NCI-H2196 treated with DMSO at 0.1 percent for 48 hours (cell line): ENCODE measurements around the gene DNAJB6.

ENCODE experiments used
- DNase-seq: peaks from one replicate; lab custom pipeline; 2025; ENCODE audit not compliant: unreplicated experiment; lab: John Stamatoyannopoulos, UW

DNAJB6 gene

DNA sequence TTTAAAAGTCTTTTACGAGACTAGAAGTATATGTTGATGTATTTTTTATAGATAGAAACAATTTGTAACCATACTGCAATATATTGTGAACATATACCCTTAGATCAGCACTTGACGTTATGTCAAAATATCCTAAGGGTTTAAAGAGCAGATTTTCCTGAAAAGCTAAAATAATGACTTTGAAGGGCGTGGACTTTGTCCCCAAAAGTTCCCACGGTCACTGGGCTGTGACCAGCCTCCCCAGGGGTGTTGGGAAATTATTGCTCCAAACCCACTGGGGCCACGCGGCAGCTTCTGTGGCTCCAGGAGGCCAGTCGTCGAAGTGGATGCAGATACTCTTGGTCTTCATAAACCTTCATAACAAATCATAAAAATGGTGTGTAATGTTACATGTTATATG, 29.9 kb downstream of the DNAJB6 start:
- DNase-seq, result no peak

DNA sequence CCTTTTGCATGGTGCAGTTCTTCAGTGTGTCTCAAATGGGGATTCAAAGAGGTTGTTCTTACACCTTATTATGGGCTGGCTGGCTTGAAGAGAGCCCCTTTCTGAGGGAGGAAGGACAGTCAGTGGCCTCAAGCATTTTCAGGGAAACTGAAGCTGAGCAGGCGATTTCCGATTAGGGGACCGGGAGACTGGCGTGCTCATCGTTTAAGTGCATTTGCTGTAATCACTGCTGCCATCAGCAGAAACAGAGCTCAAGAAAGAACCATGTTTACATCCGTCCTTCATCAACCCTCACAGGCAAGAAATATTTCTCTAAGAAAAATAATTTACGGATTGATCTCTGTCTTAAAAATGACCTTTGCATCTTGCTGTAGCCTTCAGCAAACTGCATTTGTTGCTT, 32.2 kb downstream of the DNAJB6 start:
- no peak for DNase-seq

DNA sequence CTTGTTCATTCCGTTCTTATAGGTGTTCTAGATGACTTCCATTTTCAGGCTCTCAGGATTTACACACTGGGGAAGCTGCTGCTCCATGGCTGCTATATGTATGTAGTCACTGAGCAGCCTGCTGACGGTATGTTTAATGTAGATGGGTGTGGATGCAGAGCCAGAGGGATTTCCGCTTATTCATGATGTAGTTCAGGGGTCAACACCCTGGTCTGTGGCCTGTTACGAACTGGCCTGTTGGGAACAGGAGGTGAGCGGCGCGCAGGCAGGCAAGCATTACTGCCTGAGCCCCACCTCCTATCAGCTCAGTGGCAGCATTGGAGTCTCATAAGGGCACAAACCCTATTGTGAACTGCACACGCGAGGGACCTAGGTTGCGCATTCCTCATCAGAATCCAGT, 33.9 kb downstream of the DNAJB6 start:
- DNase-seq, result no peak

DNA sequence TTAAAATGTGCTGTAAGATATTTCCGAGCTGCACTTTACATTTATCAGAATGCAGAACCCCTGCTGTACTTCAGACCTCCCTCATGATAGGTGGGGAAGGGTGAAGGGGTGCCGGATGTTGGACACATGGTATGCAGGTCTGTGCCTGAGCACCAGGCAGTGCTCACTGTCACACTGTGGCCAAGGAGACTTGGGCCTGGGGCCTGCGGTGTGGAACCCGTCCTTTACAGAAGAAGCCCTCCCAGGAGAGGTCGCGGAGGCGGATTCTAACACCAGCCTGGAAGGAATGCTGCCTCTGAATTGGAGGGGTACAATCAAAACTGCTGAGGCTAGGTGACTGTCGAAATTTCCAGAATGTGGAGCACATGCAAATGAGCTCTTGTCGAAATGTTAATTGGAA, 34.5 kb downstream of the DNAJB6 start:
- DNase-seq, result no peak

DNA sequence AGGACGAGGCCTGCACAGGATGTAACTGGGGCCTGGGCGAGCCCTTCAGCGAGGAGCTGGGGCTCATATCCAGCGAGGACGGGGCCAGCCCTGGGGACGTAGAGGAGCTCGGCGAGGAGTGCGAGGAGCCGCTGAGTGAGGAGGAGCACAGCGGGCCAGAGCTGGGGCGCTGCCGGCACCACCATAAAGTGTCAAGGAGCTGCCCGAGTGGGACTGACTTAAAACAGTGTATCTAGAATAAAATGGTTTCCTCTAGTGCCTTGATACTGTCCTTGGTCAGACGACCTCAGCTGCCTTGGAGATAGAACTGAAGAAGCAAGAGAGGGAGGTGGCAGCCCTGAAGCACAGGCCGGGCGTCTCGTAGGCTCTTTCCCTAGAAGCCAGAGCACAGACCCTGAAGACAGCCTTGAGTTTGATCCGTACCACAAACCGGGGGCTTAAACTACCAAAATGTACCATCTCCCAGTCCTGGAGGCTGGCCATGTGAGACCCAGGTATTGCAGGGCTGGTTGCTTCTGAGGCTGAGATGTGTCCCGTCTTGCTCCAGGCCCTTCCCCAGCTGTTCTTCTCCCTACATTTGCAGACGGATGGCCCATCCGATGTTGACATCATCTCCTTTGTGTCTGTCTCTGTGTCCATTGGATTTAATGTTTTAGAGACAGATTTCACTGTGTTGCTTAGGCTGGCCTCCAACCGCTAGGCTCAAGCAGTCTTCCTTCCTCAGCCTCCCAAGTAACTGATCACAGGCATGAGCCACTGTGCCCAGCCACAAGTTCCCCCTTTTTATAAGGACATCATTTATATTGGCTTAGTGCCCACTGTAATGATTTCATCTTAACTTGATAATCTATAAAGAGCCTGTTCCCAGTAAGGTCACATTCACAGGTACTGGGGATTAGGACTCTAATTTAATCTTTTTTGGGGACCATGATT, 35.8 kb downstream of the DNAJB6 start:
- DNase-seq, result no peak

DNA sequence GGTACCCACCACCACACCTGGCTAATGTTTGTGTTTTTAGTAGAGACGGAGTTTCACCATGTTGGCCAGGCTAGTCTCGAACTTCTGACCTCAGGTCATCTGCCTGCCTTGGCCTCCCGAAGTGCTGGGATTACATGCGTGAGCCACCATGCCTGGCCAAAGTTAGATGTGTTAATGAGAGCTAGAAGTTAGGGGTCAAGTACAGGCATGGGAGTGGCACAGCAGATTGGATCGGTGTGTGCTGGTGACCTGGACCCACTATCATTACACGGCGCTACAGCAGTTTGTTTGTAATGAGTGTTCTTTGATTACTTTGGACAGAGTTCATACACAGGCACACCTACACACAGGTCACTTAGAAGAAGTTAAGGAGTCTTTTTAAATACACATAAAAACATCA, 36.7 kb downstream of the DNAJB6 start:
- DNase-seq, result no peak

DNA sequence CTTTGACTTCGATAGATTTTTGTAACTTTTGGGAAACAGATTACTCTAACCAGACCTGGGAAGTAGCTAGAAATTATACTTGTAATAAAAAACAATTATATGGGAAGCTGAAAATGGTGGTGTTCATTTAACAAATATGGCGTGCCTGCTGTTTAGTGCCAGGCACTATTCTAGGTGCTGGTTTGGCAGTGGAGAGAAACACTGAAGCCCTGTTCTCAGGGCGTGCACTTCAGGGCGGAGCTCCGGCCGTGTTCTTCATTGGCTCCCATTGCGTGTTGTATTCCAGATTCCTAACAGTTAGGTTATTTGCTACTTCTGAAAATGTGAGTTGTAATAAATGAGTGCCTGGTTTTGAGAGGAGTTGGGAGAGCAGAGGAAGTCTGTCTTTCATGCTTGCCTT, 38.6 kb downstream of the DNAJB6 start:
- DNase-seq, result no peak

DNA sequence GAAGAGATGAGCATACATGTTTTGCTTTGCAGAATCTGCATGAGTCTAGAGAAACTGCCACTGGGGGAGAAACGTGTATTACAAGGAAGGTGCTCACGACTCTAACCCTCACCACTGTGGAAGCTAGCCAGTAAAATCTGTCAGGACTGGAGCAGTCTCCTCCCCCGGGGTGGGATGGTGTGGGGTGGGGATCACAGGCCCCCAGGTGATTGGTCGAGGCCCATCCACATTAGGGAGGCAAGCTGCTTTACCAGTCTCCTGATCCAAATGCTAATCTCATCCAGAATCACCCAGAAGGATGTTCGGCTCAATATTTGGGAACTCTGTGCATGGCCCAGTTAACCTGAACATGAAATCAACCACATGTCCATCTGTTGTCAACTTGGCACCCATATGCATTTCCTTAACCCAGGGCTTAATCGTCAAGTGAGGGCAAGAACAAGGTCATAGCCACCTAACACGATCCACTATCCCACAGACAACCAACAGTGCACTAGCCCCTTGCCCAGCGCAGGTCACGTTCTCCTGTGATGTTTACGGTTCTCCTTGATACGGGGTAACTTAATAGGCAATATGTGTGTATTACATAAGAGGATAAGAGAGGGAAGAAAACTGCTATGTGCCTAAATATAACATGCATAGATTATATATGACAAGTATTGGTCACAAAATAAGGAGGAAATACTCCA, 40.8 kb downstream of the DNAJB6 start:
- DNase-seq, result no peak

DNA sequence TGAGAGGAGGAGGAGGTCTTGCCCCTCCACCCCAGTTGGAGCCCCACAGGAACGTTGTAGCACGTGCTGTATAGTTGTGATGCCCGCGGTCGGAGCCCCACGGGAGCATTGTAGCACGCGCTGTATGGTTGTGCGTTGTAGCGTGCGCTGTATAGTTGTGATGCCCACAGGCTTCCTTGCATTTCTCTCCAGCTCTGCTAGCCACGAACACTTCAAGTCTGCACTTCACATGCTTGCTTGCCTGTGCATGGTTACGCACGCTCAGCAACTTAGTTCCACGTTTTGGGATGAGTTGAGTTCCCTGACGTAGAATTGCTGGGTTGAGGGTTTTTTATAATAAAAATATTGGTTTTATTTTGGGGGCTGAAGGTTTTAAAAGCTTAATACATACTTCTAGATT, 41.6 kb downstream of the DNAJB6 start:
- DNase-seq, result no peak

DNA sequence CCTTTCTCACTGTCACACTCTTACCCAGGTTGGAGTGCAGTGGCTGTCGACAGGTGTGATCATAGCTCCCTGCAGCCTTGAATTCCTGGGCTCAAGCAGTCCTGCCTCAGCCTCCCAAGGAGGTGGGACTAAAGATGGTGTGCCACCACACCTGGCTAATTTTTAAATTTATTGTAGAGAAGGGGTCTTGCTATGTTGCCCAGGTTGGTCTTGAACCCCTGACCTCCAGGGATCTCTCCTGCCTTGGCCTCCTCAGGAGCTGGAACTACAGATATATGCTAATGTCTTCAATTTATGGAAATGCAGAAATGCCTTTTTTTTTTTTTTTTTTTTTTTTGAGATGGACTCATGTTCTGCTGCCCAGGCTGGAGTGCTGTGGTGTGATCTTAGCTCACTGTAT, 42.7 kb downstream of the DNAJB6 start:
- no peak for DNase-seq

DNA sequence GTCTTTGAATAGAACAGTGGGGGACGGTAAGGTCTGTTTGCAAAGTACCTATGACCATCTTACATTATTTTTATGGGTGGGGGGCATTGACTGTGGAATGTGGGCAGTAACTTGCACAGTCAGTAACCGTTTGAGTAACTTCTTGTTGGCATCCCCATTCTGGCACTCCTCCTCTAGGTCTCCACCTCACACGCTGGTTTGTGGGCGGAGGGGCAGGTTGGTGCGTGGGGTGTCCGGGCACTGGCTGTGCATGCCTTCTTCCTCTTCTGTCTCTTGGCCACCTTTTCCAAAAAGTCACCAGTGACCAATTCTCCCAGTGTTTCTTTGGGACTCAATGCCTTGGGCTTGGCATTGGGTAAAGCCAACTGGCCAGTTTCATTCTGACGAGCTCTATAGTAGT, 43.6 kb downstream of the DNAJB6 start:
- no peak for DNase-seq

DNA sequence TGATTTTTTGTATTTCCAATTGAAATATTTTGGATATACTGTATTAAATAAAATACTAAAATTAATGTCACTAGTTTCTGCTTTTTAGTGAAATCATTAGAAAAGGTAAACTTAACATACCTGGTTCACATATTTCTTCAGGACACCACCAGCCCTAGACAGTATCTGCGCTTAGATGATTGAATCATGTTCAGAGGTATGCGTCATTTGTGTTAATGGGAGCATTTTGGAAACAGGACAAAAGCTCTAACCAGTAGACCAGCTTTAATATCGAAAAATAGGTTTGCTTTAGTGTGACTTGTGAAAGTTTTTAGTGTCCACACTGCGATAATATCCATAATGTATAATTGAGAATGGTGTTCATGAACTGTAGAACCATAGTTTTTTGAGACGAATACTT, 47.1 kb downstream of the DNAJB6 start:
- no peak for DNase-seq

DNA sequence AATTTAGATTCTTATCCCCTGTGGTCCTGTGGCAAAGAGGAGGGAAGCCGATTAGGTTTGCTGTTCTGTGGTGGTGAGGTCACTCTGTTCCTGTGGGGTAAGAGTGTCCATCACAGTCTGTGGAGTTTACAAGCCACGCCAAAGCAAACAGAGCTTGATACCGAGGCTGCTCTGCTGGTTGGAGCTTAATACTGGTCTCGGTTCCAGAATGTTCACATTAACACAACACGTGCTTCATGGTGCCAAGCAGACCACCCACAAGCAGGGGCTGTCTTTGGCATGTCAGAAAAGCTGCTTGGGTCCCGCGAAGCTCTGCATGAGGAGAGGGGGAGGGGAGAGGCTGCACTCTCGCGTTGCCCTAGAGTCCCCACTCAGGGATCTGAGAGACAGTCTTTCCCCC, 47.5 kb downstream of the DNAJB6 start:
- DNase-seq, result no peak

DNA sequence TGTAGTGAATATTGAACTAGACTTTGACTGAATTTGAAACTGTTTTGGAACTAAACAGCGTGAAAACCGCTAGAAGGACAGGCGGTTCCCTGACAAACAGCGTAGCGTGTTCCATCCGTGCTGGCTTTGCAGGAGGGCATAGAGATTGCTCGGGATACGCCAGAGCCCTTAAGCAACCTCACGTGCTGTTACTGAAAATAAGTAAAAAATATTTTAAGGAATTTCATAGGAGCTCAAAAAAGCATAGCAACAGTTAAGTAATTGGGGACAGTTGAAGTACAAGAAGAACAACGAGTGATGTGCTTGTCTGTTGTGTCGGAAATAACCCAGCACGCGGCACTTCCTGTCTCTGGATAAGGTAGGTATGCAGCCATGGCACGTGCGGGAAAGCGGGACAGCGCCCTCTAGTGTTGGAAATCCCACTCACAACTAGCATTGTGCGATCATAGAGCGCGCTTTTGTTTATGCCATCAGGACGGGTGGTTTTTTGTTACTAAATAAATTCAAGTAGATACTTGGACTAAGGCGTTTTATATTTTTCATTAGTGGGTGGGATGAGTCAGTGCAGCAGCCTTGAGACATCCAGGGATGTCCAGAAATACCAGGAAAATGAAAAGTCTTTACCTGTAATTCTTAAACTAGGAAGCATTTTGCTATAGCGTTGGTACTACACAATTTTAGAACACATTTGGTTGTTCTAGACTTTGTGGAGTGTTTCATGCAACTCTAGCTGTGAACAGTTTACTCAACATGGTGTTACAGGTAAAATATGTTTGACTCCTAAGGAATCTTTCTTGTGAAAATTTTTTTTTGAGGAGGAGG, 50.4 kb downstream of the DNAJB6 start:
- peak; percentile 26 for DNase-seq

DNA sequence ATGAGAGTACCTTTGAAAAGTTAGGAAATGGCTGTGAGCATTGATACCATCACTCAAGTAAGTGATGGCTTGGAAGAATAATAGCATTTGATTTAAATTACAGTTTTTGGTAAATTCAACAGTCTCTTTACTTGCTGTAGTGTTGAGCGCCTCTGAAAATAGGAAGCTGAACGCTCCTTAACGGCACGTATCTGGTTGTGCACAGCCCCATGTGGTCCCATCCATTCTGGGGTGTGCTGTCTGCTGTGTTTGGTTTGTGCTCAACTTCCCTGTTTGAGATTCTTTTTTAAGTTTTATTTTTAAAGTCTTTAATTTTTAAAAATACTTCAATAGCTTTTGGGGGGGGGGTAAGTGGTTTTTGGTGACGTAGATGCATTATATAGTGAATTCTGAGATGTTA, 51.5 kb downstream of the DNAJB6 start:
- no peak for DNase-seq

DNA sequence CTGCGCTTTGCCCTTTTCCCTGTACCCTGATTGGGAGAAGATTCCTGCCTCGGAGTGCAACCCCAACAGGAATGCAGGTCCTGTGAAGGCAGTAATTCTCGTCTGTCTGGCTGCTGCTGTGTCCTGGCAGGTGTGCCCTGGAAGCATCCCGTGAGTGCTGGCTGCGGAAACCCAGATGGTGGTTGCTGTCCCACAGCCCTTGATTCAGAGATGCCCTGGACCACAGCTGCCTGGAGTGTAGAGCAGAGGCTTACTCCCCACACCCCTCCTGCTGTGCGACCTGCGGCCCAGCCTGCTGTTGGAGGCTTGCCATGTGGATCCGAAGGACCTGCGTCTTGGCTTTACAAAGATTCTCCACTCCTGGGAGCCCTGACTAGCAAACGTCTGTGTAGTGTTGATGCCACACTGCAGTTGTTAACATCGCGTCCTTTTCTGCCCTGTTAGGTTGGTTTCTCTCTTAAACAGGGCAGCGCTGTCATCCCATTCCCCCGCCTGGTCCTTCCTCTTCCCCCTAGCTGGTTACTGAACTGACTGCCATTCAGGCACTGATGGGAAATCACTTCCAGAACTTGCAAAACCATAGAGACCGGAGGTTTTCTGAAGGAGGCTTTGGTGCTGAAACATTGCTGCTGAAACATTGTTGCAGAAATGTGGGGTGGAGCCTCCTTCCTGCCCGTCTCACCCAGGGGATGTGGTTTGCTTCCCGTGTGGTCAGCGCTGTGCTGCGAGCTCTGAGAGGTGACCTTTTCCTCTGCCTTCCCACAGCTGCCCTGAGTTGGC, 53.3 kb downstream of the DNAJB6 start:
- no peak for DNase-seq

DNA sequence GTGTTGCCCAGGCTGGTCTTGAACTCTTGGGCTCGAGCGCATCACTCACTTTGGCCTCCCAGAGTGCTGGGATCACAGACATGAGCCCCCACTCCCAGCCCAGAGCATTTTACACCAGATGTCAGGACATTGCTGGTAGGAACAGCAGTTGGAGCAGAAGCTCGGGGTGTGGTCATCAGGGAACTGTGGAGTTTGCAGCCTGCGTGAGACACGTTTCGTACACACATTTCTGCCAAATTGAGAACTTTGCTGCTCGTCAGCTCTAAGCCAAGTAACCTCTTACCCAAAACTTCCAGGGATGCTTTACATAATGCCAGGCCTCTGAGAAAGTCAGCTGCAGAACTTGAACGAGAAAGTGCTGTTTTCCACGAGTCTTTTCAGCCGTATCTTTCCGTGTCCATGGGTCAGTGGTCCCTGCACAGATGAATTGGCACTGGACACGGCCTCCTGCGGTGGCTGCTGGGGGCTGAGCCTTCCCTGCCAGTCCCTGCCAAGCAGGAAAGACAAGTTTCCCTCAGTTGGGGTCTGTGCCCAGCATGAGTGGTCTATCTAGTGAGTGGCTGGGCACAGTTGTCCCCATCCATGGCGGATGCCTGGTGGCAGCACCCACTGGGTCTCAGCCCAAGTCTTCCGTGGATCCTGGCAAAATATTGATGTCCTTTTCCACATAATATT, 54.4 kb downstream of the DNAJB6 start:
- no peak for DNase-seq

DNA sequence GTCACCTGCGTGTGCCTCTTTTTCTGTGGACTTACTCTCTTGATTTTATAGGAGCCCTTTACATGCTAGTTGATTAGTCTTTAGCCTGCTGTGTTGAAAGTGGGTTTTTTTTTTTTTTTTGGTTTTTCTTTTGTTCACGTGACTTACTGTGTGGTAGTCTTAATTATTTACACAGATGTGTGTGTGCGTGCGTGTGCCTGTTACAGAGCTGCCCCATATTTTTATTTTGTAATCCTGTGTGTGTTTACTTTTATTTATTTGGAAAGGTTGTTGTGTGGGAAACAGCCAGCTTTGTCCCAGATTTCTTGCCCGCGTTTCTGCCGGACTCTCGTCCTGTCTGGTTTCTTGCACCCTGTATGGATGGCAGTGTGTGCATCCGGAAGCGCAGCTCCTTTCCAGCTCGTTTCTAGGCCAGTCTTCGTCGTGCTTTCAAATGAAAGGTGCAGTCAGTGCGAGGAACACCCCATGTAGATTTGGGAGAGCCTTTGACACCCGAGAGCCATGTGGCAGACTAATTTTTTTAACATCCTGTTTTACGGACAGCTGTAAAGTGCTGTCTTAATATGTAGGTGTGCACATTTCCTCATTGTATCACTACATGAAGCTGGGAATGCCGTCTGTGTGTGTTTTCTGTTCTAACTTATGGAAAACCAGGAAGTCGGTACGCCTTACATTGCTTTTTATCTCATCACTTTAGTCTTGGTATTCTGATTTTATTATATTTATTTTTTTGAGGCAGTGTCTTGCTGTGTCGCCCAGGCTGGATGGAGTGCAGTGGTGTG, 55.6 kb downstream of the DNAJB6 start:
- no peak for DNase-seq
